Stimulated activated CD8-positive, alpha-beta memory T cell treated with anti-CD3 and anti-CD28 coated beads, Interleukin-4, amount 100 ng/mL, for 48 hours (primary cell): ENCODE results near the gene NR2F2.
"Not testable (repeated sequence)": the region's sequence is repeated elsewhere in the genome, so short reads cannot be mapped to it uniquely, and the experiment has no call there.

Source experiments
- DNase-seq: peaks from one replicate; pipeline ENCODE4 v3.0.0-alpha.2; 2020

The NR2F2 gene

GRCh38 chr15:96369825-96370621 is 39.5 kb downstream of the NR2F2 start:
- no peak for DNase-seq

GRCh38 chr15:96372554-96372953 is 42.1 kb downstream of the NR2F2 start:
- no peak for DNase-seq

GRCh38 chr15:96374499-96374898 is 44.0 kb downstream of the NR2F2 start:
- DNase-seq, result no peak

GRCh38 chr15:96379592-96379991 is 49.1 kb downstream of the NR2F2 start:
- DNase-seq, result not testable (repeated sequence)

GRCh38 chr15:96381463-96381862 is 51.0 kb downstream of the NR2F2 start:
- no peak for DNase-seq

- no peak for DNase-seq
Measured at GRCh38 chr15:96385195-96385594, 54.7 kb downstream of the NR2F2 start.

GRCh38 chr15:96388673-96389072 is 58.2 kb downstream of the NR2F2 start:
- no peak for DNase-seq
